Liver (tissue), 9 donors: ENCODE results near the gene RNF183. TPM values are rescaled to one million over a fixed set of nuclear protein-coding genes. Genes with fewer than 3 reads are reported as not detected.
A peak's percentile ranks its signal among the peaks of the same experiment; 100 is the strongest.

ENCODE experiments used
- DNase-seq: peaks from one replicate; pipeline ENCODE4 v3.0.0-alpha.2; 2017; ENCODE audit warnings: low spot score
- H3K27ac ChIP-seq, 2 donors: one replicate each; pipeline ENCODE4 v1.7.0; 2013; ENCODE audit warnings: inconsistent platforms in 2 of 2, low read length in 2 of 2, control low read depth in 1 of 2, low read depth in 1 of 2, mild to moderate bottlenecking in 1 of 2
- H3K27me3 ChIP-seq, 4 donors: one replicate each; pipeline versions ENCODE4 v1.6.1 to v1.7.0; 2013; ENCODE audit warnings: low read length in 3 of 4, inconsistent platforms in 1 of 4, mild to moderate bottlenecking in 1 of 4, moderate library complexity in 1 of 4; ENCODE audit not compliant: control insufficient read depth in 4 of 4, insufficient read depth in 4 of 4
- H3K36me3 ChIP-seq, 4 donors: one replicate each; pipeline versions ENCODE4 v1.6.1 to v1.7.0; 2013; ENCODE audit warnings: low read length in 3 of 4, mild to moderate bottlenecking in 3 of 4, low read depth in 1 of 4, moderate library complexity in 1 of 4; ENCODE audit not compliant: control insufficient read depth in 4 of 4, insufficient read depth in 3 of 4
- H3K4me1 ChIP-seq, 4 donors: one replicate each; pipeline versions ENCODE4 v1.6.1 to v1.7.0; 2013; ENCODE audit warnings: low read length in 3 of 4, mild to moderate bottlenecking in 3 of 4, moderate library complexity in 1 of 4; ENCODE audit not compliant: control insufficient read depth in 4 of 4, insufficient read depth in 4 of 4
- H3K4me3 ChIP-seq, 3 donors: one replicate each; pipeline versions ENCODE4 v1.6.1 to v1.7.0; 2013; ENCODE audit warnings: low read length in 3 of 3, control low read depth in 1 of 3, low read depth in 1 of 3, mild to moderate bottlenecking in 1 of 3
- H3K9ac ChIP-seq, 2 donors: one replicate each; pipeline ENCODE4 v1.7.0; 2013; ENCODE audit warnings: low read length in 2 of 2, mild to moderate bottlenecking in 2 of 2, moderate library complexity in 2 of 2, control low read depth in 1 of 2, low read depth in 1 of 2
- H3K9me3 ChIP-seq, 4 donors: one replicate each; pipeline versions ENCODE4 v1.6.1 to v1.7.0; 2013; ENCODE audit warnings: low read length in 3 of 4; ENCODE audit not compliant: control insufficient read depth in 4 of 4
- EGR1 ChIP-seq, 2 donors: IDR thresholded peaks; 2 replicates each; pipeline ENCODE4 v1.6.1; 2016 to 2018; ENCODE audit warnings: antibody characterized with exemption in 2 of 2, low read depth in 2 of 2
- FOXA1 ChIP-seq: IDR thresholded peaks from 2 replicates; pipeline ENCODE4 v1.6.1; 2016; ENCODE audit warnings: antibody characterized with exemption
- FOXA2 ChIP-seq: IDR thresholded peaks from 2 replicates; pipeline ENCODE4 v1.6.1; 2016; ENCODE audit warnings: antibody characterized with exemption
- GABPA ChIP-seq, 2 donors: IDR thresholded peaks in 1 of 2; conservative IDR thresholded peaks in 1 of 2; 2 replicates each; pipeline ENCODE4 v1.6.1; 2016; ENCODE audit warnings: antibody characterized with exemption in 2 of 2, mild to moderate bottlenecking in 1 of 2, moderate library complexity in 1 of 2
- HNF4A ChIP-seq, 2 donors: conservative IDR thresholded peaks; 2 replicates each; pipeline ENCODE4 v1.6.1; 2016; ENCODE audit warnings: antibody characterized with exemption in 2 of 2, mild to moderate bottlenecking in 2 of 2
- HNF4G ChIP-seq: IDR thresholded peaks from 2 replicates; pipeline ENCODE4 v1.6.1; 2016; ENCODE audit warnings: antibody characterized with exemption
- JUND ChIP-seq, 2 donors: IDR thresholded peaks; 2 replicates each; pipeline ENCODE4 v1.6.1; 2016; ENCODE audit warnings: antibody characterized with exemption in 2 of 2
- NR2F2 ChIP-seq: IDR thresholded peaks from 2 replicates; pipeline ENCODE4 v1.6.1; 2016; ENCODE audit warnings: antibody characterized with exemption
- RAD21 ChIP-seq, 2 donors: IDR thresholded peaks; 2 replicates each; pipeline ENCODE4 v1.6.1; 2016; ENCODE audit warnings: antibody characterized with exemption in 2 of 2, mild to moderate bottlenecking in 2 of 2
- RXRA ChIP-seq, 2 donors: IDR thresholded peaks; 2 replicates each; pipeline ENCODE4 v1.6.1; 2017 to 2018; ENCODE audit warnings: antibody characterized with exemption in 2 of 2, mild to moderate bottlenecking in 1 of 2
- SP1 ChIP-seq: IDR thresholded peaks from 2 replicates; pipeline ENCODE4 v1.6.1; 2018; ENCODE audit warnings: antibody characterized with exemption, mild to moderate bottlenecking
- TAF1 ChIP-seq: conservative IDR thresholded peaks from 2 replicates; pipeline ENCODE4 v1.6.1; 2016; ENCODE audit warnings: antibody characterized with exemption, mild to moderate bottlenecking
- YY1 ChIP-seq: IDR thresholded peaks from 2 replicates; pipeline ENCODE4 v1.6.1; 2016; ENCODE audit warnings: antibody characterized with exemption, mild to moderate bottlenecking
- WGBS: extraction: QIAGEN DNeasy Blood & Tissue Kit; methylation state at CpG from one replicate; pipeline ENCODE4 v1.1.7; 2013; 5-methylcytosine and 5-hydroxymethylcytosine counted together
- polyA plus RNA-seq, 2 donors: library from polyadenylated mRNA; stranded (reverse) in 1 of 2; unstranded in 1 of 2; fragments of 200-250 nt in 1 of 2; fragments of >200 nt in 1 of 2; fragmentation: Nextera tagmentation in 1 of 2; extraction: Ambion mirVana in 1 of 2; gene quantifications; one replicate each; pipeline versions ENCODE4 v1.2.1 to v1.2.3, GENCODE V29; 2013 to 2015
- total RNA-seq, 2 donors: library from RNA; depleted of rRNA; stranded (reverse); fragments of >200 nt; gene quantifications; one replicate each; pipeline ENCODE4 v1.2.3, GENCODE V29; 2014
- TF ChIP-seq, protein P1 (sequence below): fragments of 150-350 bp; IDR thresholded peaks from 2 replicates; pipeline ENCODE4 v1.5.1; 2017; ENCODE audit warnings: improper control_type of control experiment, low read depth, low read length; ENCODE audit not compliant: missing input control
- TF ChIP-seq, protein P2 (sequence below): IDR thresholded peaks from 2 replicates; pipeline ENCODE4 v1.6.1; 2016; ENCODE audit warnings: antibody characterized with exemption
- TF ChIP-seq, protein P3 (sequence below): IDR thresholded peaks from 2 replicates; pipeline ENCODE4 v1.6.1; 2016; ENCODE audit warnings: antibody characterized with exemption
- TF ChIP-seq, protein P4 (sequence below): IDR thresholded peaks from 2 replicates; pipeline ENCODE4 v1.6.1; 2016; ENCODE audit warnings: antibody characterized with exemption, mild to moderate bottlenecking
- TF ChIP-seq, protein P5 (sequence below): IDR thresholded peaks from 2 replicates; pipeline ENCODE4 v1.6.1; 2016; ENCODE audit warnings: antibody characterized with exemption
- donor health status: healthy.
- donor health status: healthy.
- donor health status: healthy.
- donor health status: healthy.
- donor health status: healthy.

RNF183 gene
- total and polyA plus RNA-seq, 4 donors: 0.07 TPM; not detected in 3

DNA sequence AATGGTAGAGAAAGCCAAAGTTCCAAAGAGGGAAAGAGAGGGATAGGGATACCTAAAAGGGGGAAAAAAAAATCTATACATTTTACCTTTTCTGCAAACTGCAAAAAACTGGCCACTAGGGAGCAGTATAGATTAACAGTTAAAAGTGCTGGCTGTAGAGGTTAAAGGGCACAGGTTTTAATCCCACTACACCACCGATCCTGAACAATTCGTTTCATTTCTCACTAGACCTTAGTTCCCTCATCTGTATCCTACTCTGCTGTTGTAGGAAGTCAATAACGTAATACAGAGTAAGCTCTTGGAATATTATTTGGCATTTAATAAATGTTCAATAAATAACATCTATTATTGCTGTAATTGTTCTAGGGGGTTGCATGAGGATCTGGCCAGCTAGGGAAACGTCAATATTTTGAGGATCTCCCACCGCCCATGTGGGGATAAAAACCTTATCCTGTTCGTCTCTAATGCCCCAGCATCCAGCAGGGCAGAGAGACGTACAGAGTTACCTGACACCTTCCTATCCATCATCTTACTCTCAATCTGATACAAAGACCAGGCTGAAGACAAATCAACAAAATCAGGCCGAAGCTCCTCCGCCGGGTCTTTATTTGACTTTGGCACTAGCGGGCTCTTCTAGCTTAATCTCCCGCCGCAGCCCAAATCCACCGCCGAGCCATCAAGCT, 28.6 kb downstream of the RNF183 start:
- peak overlapping the region; percentile 88 to 97 for H3K27ac ChIP-seq
- H3K9ac ChIP-seq: peak overlapping the region; percentile 88 to 89
- no peaks in the 10 kb centered on the region for H3K9me3 ChIP-seq
- TF ChIP-seq, protein P1, sequence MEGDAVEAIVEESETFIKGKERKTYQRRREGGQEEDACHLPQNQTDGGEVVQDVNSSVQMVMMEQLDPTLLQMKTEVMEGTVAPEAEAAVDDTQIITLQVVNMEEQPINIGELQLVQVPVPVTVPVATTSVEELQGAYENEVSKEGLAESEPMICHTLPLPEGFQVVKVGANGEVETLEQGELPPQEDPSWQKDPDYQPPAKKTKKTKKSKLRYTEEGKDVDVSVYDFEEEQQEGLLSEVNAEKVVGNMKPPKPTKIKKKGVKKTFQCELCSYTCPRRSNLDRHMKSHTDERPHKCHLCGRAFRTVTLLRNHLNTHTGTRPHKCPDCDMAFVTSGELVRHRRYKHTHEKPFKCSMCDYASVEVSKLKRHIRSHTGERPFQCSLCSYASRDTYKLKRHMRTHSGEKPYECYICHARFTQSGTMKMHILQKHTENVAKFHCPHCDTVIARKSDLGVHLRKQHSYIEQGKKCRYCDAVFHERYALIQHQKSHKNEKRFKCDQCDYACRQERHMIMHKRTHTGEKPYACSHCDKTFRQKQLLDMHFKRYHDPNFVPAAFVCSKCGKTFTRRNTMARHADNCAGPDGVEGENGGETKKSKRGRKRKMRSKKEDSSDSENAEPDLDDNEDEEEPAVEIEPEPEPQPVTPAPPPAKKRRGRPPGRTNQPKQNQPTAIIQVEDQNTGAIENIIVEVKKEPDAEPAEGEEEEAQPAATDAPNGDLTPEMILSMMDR: peak; percentile 62
- TF ChIP-seq RAD21 (IDR thresholded peaks at IDR 0.05): peak; percentile 83 to 84
- TF ChIP-seq, protein P2, sequence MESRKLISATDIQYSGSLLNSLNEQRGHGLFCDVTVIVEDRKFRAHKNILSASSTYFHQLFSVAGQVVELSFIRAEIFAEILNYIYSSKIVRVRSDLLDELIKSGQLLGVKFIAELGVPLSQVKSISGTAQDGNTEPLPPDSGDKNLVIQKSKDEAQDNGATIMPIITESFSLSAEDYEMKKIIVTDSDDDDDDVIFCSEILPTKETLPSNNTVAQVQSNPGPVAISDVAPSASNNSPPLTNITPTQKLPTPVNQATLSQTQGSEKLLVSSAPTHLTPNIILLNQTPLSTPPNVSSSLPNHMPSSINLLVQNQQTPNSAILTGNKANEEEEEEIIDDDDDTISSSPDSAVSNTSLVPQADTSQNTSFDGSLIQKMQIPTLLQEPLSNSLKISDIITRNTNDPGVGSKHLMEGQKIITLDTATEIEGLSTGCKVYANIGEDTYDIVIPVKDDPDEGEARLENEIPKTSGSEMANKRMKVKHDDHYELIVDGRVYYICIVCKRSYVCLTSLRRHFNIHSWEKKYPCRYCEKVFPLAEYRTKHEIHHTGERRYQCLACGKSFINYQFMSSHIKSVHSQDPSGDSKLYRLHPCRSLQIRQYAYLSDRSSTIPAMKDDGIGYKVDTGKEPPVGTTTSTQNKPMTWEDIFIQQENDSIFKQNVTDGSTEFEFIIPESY: no peak
- peak; percentile 16 to 32 for TF ChIP-seq HNF4A (conservative IDR thresholded peaks at IDR 0.05)
- no peak for TF ChIP-seq RXRA (IDR thresholded peaks at IDR 0.05)
- TF ChIP-seq NR2F2: peak; percentile 67
- TF ChIP-seq FOXA1: no peak
- TF ChIP-seq YY1: no peak
- no peak for TF ChIP-seq HNF4G
- H3K36me3 ChIP-seq: peaks cover 12 to 30% (median 25%) of the 10 kb centered on the region in 4 donors
- H3K4me3 ChIP-seq: peak overlapping the region; percentile 77 to 97 (median 94)
- DNase-seq: no peak
- H3K4me1 ChIP-seq: peaks cover 4 to 36% (median 26%) of the 10 kb centered on the region in 4 donors
- 0% methylated on average over 15 of the region's 15 CpGs for WGBS
- H3K27me3 ChIP-seq: no peaks in the 10 kb centered on the region

DNA sequence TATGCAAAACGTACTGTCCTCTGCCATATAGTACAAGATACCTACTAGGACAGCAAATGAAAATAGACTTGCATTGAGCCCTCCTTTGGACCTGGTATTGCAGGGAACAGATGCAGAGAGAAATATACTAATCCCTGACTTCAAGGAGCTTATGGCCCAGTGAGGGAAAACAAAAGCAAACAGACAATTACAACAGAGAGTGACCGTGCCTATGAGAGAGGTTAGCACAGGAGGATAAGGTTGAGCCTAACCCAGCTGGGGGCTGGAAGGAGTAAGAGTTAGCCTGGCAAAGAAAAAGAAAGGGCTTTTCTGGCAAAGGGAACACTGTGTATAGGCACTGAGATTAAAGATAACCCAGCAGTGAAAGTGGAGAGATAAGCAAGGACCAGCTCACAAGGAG, 33.3 kb downstream of the RNF183 start:
- no peak overlapping the region for H3K9ac ChIP-seq
- DNase-seq: no peak
- WGBS: 65% methylated on average over 2 of the region's 2 CpGs
- no peaks in the 10 kb centered on the region for H3K27me3 ChIP-seq
- no peak overlapping the region for H3K4me3 ChIP-seq
- no peaks in the 10 kb centered on the region for H3K9me3 ChIP-seq
- H3K36me3 ChIP-seq: peaks cover 14 to 33% (median 32%) of the 10 kb centered on the region in 4 donors
- H3K27ac ChIP-seq: no peak overlapping the region
- peaks cover 0 to 18% (median 14%) of the 10 kb centered on the region in 4 donors for H3K4me1 ChIP-seq
- TF ChIP-seq YY1 (no peak), SP1 (no peak), HNF4G (no peak), RAD21 (IDR thresholded peaks at IDR 0.05) (no peak), GABPA (IDR thresholded peaks at IDR 0.05 in 1 of 2, conservative IDR thresholded peaks at IDR 0.05 in 1 of 2) (no peak), EGR1 (IDR thresholded peaks at IDR 0.05; ENCODE audit: low read depth in 2 of 2) (no peak), NR2F2 (no peak), FOXA1 (no peak), FOXA2 (no peak), JUND (IDR thresholded peaks at IDR 0.05) (no peak), RXRA (IDR thresholded peaks at IDR 0.05) (no peak), HNF4A (conservative IDR thresholded peaks at IDR 0.05) (no peak), TAF1 (no peak)
- TF ChIP-seq, protein P1: no peak
- TF ChIP-seq, protein P3, sequence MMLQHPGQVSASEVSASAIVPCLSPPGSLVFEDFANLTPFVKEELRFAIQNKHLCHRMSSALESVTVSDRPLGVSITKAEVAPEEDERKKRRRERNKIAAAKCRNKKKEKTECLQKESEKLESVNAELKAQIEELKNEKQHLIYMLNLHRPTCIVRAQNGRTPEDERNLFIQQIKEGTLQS: no peak
- TF ChIP-seq, protein P4, sequence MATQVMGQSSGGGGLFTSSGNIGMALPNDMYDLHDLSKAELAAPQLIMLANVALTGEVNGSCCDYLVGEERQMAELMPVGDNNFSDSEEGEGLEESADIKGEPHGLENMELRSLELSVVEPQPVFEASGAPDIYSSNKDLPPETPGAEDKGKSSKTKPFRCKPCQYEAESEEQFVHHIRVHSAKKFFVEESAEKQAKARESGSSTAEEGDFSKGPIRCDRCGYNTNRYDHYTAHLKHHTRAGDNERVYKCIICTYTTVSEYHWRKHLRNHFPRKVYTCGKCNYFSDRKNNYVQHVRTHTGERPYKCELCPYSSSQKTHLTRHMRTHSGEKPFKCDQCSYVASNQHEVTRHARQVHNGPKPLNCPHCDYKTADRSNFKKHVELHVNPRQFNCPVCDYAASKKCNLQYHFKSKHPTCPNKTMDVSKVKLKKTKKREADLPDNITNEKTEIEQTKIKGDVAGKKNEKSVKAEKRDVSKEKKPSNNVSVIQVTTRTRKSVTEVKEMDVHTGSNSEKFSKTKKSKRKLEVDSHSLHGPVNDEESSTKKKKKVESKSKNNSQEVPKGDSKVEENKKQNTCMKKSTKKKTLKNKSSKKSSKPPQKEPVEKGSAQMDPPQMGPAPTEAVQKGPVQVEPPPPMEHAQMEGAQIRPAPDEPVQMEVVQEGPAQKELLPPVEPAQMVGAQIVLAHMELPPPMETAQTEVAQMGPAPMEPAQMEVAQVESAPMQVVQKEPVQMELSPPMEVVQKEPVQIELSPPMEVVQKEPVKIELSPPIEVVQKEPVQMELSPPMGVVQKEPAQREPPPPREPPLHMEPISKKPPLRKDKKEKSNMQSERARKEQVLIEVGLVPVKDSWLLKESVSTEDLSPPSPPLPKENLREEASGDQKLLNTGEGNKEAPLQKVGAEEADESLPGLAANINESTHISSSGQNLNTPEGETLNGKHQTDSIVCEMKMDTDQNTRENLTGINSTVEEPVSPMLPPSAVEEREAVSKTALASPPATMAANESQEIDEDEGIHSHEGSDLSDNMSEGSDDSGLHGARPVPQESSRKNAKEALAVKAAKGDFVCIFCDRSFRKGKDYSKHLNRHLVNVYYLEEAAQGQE: no peak
- TF ChIP-seq, protein P2: no peak
- TF ChIP-seq, protein P5, sequence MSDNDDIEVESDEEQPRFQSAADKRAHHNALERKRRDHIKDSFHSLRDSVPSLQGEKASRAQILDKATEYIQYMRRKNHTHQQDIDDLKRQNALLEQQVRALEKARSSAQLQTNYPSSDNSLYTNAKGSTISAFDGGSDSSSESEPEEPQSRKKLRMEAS: no peak
